ENCODE data around the gene NES.

GRCh38 chr1:156697481-156697880 lies 20.3 kb upstream of the NES start:
- TF ChIP-seq CTCF (IDR thresholded peaks at IDR 0.05; ENCODE audit: poor library complexity), result no peak
- no peak for TF ChIP-seq EZH2 (IDR thresholded peaks at IDR 0.05; ENCODE audit: borderline replicate concordance)
